ENCODE data around the gene TBCCD1. TPM values are rescaled to one million over a fixed set of nuclear protein-coding genes. Genes with fewer than 3 reads are reported as not detected.

The TBCCD1 gene
- polyA plus RNA-seq, 1 donor (not counting 4 experiments of a cell fraction or from before 2014, with no cell fraction given), result 15.8 TPM

- Histone ChIP-seq H3K36me3 (ENCODE audit: control insufficient read depth in 2 of 2, extremely low read depth in 1 of 2, insufficient read depth in 2 of 2, low read length in 2 of 2) (no peaks in the 10 kb centered on the region), H3K9me1 (ENCODE audit: control insufficient read depth, extremely low read depth, insufficient read depth, low read length) (no peaks in the 10 kb centered on the region), H3K79me2 (ENCODE audit: control insufficient read depth, insufficient read depth, low read length) (no peaks in the 10 kb centered on the region), H3K9ac (ENCODE audit: control insufficient read depth, extremely low read depth, insufficient read depth, low read length) (no peak overlapping the region), H4K20me1 (ENCODE audit: control insufficient read depth, extremely low read depth, insufficient read depth, low read length) (no peaks in the 10 kb centered on the region), H2AFZ (ENCODE audit: control insufficient read depth, low read length) (no peak overlapping the region), H3K27ac (ENCODE audit: control insufficient read depth, insufficient read depth, low read length) (no peak overlapping the region), H3K4me3 (ENCODE audit: control insufficient read depth in 2 of 3, extremely low read depth in 1 of 3, insufficient read depth in 2 of 3, low read depth in 1 of 3, low read length in 3 of 3) (no peak overlapping the region), H3K4me2 (ENCODE audit: control insufficient read depth, extremely low read depth, insufficient read depth, low read depth, low read length) (no peak overlapping the region), H3K4me1 (ENCODE audit: control insufficient read depth, extremely low read depth, insufficient read depth, low read length) (peaks cover 10% of the 10 kb centered on the region), H3K27me3 (ENCODE audit: control insufficient read depth, extremely low read depth, insufficient read depth, low read length) (no peaks in the 10 kb centered on the region), H3K9me3 (ENCODE audit: control insufficient read depth, low read depth, low read length) (no peaks in the 10 kb centered on the region)
- TF ChIP-seq CTCF (optimal IDR thresholded peaks at IDR 0.05 in 1 of 3, IDR thresholded peaks at IDR 0.05 in 1 of 3, conservative IDR thresholded peaks at IDR 0.05 in 1 of 3; ENCODE audit: extremely low read depth in 1 of 3, insufficient read depth in 2 of 3, low read length in 3 of 3), result no peak
- TF ChIP-seq EZH2 (IDR thresholded peaks at IDR 0.05; ENCODE audit: low read length), result no peak
- DNase-seq (ENCODE audit: low read depth, low spot score) (no peak), FAIRE-seq (no peak)
- dilution Hi-C loops (cut with MboI; ENCODE audit: extremely low pct_ligation_motif_present, low sequenced_read_pairs), result no loop called here
Observed at GRCh38 chr3:186513386-186513785, 53.8 kb downstream of the TBCCD1 start.

- Histone ChIP-seq H3K4me3 (ENCODE audit: control insufficient read depth in 2 of 3, extremely low read depth in 1 of 3, insufficient read depth in 2 of 3, low read depth in 1 of 3, low read length in 3 of 3) (no peak overlapping the region), H3K27me3 (ENCODE audit: control insufficient read depth, extremely low read depth, insufficient read depth, low read length) (no peaks in the 10 kb centered on the region), H3K4me1 (ENCODE audit: control insufficient read depth, extremely low read depth, insufficient read depth, low read length) (peaks cover 10% of the 10 kb centered on the region), H3K9me3 (ENCODE audit: control insufficient read depth, low read depth, low read length) (no peaks in the 10 kb centered on the region), H3K27ac (ENCODE audit: control insufficient read depth, insufficient read depth, low read length) (no peak overlapping the region), H4K20me1 (ENCODE audit: control insufficient read depth, extremely low read depth, insufficient read depth, low read length) (no peaks in the 10 kb centered on the region), H2AFZ (ENCODE audit: control insufficient read depth, low read length) (no peak overlapping the region), H3K79me2 (ENCODE audit: control insufficient read depth, insufficient read depth, low read length) (no peaks in the 10 kb centered on the region), H3K9me1 (ENCODE audit: control insufficient read depth, extremely low read depth, insufficient read depth, low read length) (no peaks in the 10 kb centered on the region), H3K4me2 (ENCODE audit: control insufficient read depth, extremely low read depth, insufficient read depth, low read depth, low read length) (no peak overlapping the region), H3K9ac (ENCODE audit: control insufficient read depth, extremely low read depth, insufficient read depth, low read length) (no peak overlapping the region), H3K36me3 (ENCODE audit: control insufficient read depth in 2 of 2, extremely low read depth in 1 of 2, insufficient read depth in 2 of 2, low read length in 2 of 2) (no peaks in the 10 kb centered on the region)
- dilution Hi-C loops (cut with MboI; ENCODE audit: extremely low pct_ligation_motif_present, low sequenced_read_pairs), result no loop called here
- TF ChIP-seq CTCF (optimal IDR thresholded peaks at IDR 0.05 in 1 of 3, IDR thresholded peaks at IDR 0.05 in 1 of 3, conservative IDR thresholded peaks at IDR 0.05 in 1 of 3; ENCODE audit: extremely low read depth in 1 of 3, insufficient read depth in 2 of 3, low read length in 3 of 3), result no peak
- TF ChIP-seq EZH2 (IDR thresholded peaks at IDR 0.05; ENCODE audit: low read length), result no peak
- FAIRE-seq, result no peak
- no peak for DNase-seq (ENCODE audit: low read depth, low spot score)
Observed at GRCh38 chr3:186512570-186513302, 54.4 kb downstream of the TBCCD1 start.
